CD4-positive, alpha-beta T cell treated with Interleukin-4 for 4 hours (primary cell): ENCODE data around the gene HJURP.

Experiments
- DNase-seq: peaks from one replicate; pipeline ENCODE4 v3.0.0-alpha.2; 2020

HJURP gene

DNA sequence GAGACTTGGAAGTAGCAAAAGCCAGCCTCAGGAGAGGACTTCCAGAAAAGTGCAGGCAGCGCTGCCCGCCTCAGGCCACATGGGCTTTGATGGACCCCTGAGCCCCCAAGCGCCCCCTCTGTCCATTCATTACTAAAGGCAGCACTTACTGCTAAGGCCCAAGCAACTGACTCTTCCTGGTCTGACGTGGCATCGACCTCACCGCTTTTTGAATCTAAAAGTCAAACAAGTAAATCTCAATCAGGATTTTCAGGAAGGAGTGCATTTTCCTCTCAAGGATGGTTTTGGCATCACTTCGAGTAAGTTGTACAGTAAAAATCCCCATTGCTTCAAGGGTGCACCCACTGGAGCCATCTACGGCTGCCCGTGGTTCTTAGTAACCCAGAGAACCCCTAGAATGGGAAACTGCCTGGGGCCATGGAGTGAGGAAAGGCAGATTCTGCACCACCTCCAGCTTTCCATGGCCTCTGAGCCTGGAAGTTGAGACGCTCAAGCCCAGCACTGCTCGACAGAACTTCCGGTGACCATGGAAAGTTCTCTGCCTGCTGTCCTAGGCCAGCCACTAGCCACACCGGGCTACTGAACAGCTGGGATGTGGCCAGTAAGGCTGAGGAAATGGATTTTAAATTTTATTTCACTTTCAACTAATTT, 7.0 kb downstream of the HJURP start:
- no peak for DNase-seq

DNA sequence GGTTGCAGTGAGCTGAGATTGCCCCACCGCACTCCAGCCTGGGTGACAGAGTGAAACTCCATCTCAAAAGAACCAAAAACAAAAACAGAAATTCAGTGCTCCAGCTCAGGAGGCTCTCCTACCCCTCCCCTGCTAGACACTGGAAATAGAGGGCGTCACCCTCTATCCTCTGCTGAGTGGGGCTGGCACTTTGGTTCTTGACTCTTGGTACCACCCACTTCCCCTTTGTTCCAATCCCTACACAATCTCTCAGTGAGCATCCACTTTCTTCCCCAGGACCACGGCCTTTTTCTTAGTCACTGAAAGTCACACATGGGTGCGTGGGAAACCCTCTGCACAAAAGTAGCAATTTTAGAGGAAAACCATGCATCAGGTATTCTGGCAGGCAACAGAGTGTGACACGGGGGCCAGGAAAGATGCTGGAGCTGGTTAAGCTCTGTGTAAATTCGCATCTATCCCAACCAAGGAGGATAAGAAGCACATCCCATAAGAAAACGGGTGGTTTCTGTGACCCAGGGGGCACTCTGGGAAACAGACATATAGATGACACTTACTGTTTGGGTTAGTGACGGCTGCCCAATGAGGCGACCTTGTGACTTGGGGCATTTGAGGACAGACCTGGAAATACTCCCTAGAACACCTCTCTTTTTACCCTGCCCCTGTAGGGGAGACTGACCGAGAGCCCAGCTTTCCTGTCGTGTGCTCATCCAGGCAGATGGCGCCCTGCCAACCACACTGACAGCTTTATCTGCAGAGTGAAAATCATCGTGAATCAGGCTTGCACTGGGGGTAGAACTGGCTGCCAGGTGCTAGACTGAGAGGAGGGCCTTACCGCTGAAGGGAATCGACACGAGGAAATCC, 7.7 kb downstream of the HJURP start:
- no peak for DNase-seq

DNA sequence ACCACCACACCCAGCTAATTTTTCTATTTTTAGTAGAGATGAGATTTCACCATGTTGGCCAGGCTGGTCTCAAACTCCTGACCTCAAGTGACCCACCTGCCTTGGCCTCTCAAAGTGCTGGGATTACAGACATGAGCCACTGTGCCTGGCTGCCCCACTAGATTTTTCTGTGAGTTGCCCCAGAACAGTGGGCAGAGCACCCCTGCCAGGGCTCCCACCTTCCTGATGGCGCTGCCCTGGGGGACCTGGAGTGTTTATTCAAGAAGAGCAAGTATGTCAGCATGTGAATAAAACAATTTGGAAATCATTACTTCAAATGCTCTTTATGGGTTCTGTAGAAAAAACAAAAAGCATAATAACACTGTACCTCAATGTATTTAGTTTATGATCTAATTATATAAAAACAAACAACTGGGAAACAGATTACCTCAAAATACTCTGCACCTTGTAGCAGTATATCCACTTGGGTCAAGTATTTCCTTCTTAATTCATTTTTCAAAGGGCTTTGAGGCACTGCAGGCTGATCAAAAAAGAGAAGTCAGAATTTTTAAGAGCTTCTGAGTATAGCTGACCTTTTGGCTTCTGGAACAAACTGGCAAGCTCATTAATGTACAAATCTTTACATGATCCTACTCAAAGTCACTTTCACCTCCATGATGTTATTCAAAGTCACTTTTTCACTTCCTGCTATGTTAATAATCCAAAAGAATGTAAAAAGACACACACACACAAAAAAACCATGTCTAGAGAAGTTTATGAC, 8.9 kb downstream of the HJURP start:
- no peak for DNase-seq

DNA sequence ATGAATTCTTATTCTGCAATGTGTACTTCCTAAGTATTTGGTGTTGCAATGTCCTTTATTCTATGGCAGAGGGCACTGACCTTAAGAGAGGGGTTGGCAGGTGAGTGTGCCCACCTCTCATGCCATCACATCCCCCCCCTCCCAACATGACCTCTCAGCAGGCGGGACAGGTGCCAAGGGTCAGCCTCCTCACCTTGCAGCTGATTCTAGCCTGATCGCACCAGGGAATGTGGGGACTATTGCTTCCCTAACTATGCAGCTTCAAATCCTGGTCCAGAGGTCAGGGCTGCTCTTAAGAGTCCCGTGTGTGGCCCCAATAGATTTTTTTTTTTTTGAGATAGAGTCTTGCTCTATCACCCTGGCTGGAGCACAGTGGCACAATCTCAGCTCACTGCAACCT, 9.5 kb downstream of the HJURP start:
- no peak for DNase-seq

DNA sequence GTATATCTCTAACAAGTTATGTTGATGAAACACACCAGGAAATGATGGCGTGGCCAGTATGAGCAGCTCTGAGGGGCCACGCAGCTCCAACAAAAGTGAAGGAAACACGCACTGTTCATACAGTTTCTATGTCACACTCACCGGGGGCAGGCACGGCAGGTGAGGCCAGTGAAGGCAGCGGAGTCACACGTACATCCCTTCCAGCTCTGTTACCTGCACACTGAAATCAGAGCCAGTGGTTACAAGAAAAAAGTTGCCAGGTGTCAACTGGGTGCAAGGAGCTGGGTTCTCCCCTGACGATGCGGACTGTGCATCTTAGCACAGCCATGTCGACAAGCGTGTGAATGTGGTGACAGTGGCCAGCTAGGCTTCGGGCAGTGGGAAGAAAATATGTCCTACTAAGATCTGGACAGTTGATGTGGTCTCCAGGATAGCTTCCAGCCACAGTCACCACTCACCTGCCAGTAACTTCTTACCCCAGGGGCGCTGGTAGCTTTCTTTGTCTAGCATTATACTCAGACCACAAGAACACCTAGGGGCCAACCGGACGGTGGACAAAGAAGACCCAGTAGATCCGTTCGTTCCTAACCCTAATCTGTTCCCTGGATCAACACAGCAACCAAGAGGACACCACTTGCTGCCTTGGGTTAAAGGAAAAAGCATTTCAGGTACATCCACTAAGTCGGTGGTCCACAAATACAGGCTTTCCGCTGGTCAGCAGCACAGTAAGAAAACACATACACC, 10.1 kb downstream of the HJURP start:
- DNase-seq = no peak

DNA sequence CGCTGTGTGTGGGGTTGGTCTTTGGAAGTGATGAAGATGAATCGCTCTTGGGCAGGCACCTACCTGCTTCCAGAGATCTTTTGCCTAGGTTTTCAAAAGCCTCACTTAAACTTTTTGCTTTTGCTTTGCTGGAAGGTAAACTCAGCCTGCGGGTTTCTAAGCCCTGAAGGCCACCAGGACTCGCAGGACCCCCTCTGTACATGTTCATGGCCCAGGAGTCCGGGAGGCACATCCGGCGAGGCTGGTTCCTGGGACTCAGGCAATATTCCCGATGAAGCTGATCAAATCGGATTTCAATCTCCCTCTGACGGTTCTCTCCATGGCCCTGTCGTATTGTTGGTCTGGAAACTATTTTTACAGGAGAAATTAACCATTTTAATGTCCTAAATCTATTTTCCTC, 13.2 kb downstream of the HJURP start:
- no peak for DNase-seq

DNA sequence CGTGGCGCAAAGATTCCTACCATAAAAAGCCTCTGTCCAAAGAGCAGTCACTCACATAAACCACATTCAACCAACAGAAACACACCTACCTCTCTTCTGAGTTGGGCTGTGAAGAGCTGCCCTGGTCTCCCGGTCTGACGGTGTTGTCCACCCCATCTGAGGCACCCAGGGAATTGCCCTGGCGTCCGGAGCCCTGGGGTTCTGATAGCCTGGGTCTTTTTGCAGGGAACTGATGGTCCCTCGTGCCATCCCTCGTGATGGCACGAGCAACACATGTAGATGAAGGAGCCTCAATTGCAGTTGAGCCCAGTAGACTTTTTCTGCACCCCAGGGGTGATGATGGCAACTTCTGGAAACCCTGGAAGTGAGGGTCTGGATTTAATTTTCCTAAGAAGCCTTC, 13.8 kb downstream of the HJURP start:
- no peak for DNase-seq

DNA sequence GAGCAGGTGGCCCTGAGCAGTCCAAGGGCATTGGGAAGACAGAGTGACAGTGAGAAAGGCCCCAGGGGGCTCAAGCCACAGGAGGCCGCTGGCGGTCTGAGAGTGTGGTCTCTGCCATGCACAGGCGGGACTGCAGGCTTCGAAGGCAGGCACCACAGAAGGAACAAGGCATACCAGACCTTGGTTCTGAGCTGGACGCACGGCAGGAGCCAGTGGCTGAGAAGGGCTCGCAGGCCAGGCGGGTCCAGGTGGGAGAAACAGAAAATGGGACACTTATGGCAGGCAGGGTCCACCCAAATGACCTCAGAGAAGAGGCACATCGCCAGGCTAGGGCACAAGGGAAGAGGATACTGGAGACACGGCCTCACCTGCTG, 14.9 kb downstream of the HJURP start:
- no peak for DNase-seq

DNA sequence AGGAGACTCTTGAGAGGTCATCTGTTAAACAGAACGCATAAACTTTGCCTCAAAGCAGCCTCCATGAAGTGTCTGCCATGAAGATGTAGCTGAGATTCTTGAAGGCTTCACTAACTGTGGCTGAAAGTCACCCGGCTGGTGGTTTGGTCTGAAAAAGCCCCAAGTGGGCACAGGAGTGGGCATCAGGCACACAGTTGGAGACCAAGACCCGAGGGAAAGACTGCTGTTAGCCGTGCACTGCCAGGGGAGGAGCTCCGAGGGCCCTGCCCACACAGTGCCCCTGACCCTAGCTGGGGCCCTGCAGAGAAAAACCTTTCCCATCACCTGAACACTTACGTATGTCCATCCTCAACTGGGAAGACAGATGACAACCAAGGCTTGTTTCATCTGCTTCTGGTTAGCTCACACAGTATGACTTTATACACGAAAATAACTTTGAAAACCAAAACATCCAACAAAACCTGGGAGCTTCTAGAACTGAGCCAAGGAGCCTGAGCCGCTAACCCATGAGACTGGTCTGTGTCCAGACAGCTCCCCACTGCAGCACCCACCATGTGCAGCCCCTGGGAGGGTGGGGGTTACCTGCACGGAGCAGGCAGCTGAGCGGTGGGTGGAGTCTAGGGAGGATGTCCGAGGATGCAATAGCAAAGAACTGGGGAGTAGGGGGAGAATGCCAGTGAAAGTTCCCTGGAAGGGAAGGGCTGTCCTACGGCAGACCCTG, 15.4 kb downstream of the HJURP start:
- no peak for DNase-seq

DNA sequence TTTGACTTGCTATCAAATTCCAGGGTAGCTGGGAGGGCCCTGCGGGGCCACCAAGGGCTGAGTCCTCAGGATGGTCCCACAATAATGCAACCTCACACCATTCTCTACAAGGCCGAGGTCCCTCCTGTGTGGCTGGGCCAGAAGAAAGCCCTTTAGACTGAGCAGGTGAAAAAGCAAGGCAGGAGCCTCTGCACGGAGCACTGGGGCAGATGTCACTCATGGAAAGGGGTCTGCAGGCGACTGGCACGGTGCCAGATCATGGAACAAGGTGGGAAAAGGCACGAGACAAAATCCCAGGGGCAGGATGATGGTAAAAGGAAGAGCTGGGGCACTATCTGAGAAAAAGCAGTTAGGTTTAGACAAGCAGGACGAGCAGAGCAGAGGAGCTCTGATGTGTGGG, 16.1 kb downstream of the HJURP start:
- DNase-seq = no peak

DNA sequence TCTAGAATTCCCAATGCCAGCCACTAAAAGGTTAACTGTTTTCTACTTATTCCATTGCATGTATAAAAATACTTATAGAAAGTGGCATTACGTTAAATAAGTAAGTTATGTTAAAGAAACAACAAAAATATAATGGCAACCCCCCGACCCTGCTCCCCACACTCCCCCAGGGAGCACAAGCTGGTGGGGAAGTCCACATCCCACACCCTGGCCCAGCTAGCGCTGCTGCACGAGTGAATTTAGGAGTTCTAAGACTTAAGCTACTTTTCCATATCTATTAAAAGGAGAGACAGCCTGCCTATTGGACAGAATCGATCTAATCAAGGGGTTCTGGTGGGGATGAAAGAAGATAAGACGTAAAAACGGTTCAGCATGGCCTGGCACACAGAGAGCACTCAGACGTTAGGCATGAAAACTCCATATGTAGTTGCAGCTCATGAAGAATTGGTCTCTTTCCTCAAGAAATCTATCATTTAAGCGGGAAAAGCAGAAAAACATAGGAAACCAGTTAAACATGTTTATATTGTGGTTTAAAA, 16.6 kb downstream of the HJURP start:
- DNase-seq = no peak

DNA sequence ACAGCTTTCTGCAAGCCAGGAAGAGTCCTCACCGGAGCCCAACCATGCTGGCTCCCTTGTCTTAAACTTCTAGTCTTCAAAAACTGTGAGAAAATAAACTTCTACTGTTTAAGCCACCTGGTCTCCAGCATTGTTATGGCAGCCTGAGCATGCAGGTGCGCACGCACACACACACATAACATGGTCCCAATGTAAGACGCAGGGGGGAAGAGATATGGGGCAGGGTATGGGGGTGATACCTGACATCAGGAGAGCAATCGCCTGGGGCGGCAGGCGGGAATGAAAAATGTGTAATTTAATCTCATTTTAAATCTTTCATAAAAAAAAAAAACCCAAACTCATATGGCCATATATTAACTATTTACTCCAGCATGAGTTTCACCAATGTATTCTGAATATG, 18.0 kb downstream of the HJURP start:
- DNase-seq = no peak

DNA sequence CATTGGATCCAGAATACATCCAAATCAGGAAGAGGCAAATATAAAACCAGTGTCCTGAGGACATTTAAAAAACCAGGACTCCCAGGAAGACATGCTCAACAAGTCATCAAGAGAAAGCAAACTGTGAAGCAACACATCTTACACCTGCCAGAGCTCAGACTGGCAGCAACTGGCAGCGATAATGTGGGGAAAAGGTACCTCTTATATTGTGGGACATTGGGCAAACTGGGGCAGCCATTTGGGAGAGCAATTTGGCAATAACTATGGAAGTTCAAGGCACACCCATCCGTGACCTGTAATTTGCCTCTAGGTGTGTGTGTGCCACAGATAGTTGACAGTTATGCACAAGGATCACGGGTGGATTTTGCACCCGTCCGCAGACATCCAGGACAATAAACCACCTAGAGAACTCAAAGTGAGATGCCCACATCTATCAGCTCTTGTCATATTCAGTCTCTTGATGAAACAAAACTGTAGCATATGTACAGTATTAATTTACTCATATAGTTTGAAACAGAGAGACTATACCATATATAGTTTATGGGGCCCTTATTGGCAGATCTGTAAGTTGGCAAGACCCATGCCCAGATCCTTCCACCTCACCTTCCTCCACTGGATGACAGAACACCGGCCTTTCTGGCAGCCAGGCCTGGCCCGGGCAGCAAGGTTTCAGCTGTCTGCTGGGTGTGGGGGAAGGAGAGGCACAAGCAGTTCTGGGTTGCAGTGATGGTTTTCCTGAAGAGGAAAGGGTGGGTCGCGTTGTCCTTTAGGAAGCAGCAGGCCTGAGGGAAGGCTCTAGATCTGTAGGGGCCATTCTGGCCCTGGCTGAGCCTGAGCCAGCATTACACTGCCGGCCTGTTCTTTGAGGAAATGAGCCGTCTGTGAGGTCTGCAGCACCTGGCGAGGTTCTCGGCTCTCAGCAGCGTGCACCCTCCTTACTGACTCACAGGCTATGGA, 18.8 kb downstream of the HJURP start:
- DNase-seq = no peak

DNA sequence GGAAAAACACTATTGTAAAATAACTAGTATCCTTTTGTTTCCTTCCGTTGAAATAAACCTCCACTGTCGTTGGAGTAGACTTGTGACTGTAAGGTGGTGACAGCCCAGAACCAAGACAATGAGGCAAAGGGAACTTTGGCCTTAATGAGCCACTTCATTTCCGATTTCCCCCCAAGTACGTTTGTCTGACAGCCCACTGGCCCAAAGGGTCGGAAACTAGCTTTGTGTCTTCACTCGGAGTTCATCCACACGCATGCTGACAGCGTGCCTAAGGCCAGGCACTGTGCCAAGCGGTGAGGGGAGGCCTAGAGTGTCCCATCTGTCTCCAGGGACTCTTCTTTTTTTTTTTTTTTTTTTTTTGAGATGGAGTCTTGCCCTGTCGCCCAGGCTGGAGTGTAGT, 21.0 kb downstream of the HJURP start:
- no peak for DNase-seq

DNA sequence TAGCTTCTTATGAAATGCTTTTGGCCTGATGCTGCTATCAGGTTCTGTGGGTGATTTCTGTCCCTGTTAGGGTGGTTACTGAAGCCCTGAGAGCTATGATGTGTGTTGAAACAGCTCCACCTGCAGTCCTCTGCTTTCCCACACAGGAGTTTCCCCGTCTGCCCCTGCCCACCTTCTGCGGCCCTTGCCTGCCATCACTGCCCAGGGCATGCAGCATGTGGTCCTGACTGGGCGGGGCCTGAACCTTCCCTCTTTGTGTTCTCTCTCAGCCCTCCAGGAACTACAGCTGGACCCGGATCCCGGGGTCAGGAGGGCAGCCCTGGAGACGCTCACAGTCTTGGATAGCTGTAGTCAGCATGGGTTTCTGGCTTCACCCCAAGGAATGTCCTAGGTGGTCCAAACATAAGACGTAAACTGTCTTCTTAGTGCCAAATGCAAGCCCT, 21.4 kb downstream of the HJURP start:
- no peak for DNase-seq

DNA sequence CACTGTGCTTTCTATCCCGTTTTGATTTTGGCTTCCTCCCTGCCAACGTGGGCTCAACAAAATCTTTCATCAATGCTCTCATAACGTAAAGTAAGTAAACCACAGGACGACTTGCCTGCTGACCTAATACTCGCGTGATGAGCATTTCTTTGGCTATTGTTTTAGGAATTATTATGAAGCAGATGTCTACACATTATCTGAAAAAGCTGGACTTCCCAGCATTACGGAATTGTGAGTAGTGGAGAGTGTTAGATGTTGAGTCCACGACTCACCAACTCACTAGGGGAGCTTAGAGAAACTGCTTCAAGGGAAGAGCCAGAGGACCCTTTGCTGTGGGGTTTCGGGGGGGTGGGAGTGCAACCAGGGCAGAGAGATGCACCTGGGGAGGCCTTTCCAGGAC, 21.9 kb downstream of the HJURP start:
- no peak for DNase-seq

DNA sequence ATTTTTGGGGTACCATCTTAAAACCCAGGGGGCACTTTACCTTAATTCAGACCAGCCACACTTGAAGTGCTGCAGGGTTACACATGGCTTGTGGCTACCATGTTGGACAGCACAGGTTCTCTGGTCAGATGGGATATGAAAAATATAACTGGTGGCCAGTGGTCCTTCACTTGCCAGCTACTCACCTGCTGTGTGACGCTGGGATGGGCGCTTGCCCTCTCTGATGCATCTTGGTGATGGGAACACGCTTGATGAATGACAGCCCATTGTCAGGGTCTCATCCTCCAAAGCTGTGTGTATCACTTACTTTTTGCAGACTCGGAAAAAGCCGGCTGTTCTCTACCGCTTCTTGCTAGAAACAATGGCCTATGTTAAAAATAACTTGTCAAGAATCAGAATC, 22.5 kb downstream of the HJURP start:
- no peak for DNase-seq

DNA sequence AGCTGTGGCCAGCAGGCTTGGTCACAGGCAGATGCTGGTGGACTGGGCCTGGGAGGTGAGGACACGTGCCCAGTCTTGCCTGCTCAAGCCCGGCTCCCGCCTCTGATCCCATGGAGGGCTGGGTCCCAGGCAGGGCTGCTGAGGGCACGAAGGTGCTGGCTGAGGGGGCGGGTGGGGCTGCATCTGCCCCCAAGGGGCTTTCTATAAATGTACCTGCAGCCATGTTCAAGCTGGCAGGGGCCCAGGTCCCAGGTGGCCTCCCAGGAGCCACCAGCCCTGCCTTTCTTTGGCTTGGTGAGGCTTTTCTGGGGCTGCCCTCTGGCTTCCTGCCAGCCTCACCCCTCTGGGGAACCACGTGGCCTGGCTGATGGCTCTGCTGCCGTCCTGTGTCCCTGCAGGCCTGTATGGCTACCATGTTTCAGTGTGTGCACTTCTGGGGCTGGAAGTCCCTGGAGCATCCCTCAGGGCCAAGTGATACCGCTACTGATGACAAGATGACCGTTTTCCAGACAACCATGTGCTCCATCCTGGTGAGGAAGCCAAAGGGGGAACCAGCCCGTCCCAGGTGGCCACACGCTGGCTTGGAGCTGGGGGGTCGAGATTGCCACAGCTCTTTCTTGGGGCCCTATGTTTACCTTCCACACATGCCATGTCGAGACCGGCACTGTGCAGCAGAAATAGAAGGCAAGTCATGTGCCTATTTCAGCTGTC, 23.2 kb downstream of the HJURP start:
- DNase-seq = no peak

DNA sequence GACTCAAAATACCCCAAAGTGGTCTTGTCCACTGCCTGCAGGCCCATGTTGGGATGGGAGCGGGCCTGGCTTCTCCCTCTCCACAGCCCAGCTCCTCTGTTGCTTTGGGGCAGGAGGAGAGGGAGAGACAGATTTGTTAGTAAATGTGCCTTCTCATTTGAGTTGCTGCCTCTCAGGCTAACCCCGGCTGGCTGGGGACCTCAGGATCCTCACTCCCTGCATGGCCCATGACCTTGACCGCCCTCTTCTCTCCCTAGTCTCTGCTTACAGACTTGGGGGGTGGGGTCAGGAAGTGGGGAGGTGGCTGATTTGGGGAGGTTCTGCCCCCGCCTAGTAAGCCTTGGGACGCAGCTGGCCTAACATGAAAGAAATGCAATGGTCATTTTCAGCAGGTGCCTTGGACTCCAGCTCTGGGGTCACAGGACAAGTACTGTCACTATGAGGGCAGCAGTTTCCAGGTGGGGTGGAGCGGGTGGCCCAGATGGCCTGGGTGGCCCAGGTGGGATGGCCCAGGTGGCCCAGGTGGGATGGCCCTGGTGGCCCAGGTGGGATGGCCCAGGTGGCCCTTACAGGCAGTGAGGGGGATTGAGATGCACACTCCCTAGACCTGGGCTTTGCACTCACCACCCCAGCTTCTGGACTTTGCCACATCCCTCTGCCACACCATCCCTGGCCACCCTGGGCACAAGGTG, 24.1 kb downstream of the HJURP start:
- no peak for DNase-seq
